HG03097 (cell line): Measurements from ENCODE around the gene PIPOX.

Source experiments
- ATAC-seq: cut with Tn5 transposase; IDR thresholded peaks from one replicate; pipeline ENCODE4 v1.9.1; 2021; ENCODE audit not compliant: unreplicated experiment, low FRiP score

PIPOX gene

GRCh38 chr17:29093090-29093871, 50.3 kb downstream of the PIPOX start:
- ATAC-seq: no peak

DNA sequence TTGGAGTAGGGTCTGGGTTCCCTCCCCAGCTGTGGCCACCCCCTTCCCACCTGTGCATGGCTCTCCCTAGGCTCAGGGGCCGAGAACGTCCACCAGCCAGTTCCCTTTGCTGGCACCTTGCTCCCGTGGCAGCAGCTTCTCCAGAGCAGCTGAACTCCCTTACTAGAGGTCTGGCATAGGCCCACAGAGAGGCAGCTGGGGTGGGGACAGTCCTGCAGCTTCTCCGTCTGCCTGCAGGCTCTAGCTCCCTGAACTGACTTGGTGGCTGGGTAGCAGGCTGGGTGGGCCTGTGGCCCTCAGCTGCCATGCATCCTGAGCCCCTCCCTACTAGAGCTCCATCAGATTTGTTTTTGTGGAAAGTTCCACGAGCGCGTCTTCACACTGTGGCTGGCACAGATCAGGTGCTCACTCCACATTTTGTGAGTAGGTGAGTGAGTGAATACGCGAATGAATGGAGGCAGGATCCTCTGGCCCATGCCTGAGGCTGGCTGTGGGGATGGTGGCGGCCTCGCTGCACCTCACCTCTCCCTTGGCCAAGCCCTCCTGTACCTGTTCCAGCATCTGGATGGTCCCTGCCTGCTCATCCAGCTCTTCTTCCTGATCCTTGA, 51.3 kb downstream of the PIPOX start:
- no peak for ATAC-seq

GRCh38 chr17:29095439-29095838, 52.5 kb downstream of the PIPOX start:
- ATAC-seq: no peak

- ATAC-seq: no peak
Measured at GRCh38 chr17:29096094-29096493, 53.2 kb downstream of the PIPOX start.

- ATAC-seq: no peak
Measured at GRCh38 chr17:29099527-29099926, 56.6 kb downstream of the PIPOX start.

DNA sequence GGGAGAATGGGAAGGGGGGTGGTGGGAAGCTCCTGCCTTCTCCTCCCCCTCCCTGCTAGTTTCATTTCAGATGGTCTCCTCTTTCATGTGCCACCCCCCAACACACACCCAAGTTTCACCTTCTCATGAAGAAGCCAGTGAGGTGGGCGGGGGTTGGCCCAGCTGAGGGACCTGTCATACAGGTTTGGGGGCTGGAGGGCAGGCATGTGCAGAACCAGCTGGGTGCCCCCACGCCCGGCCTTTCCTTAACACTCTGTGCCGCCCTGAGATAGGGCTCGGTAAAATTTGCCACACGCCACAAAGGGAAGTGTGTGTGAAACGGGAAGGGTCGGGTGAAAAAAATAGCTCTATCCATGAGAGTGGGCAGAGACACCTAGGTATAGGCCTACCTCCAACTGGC, 57.4 kb downstream of the PIPOX start:
- no peak for ATAC-seq

- ATAC-seq: no peak
Measured at GRCh38 chr17:29102046-29102445, 59.1 kb downstream of the PIPOX start.

DNA sequence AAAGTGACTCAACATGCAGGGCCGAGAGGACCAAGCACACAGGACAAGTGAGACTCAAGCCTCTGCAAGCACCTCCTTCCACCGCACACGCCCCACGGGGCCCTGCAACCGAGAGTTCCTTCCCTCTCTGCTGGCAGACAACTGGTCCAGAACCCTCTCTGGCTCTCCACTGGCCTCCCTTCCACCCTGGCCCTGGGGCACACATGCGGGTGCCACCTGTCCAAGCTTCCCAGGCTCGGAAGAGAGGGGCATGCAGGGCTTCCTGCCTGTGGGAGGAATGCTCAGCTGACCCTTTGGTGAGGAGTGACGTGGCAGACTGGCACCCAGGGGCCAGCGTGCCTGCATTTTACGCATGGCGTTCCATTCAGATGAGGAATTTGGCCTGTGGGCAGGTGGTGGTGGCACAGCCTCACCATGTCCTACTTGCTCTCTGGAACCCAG, 59.8 kb downstream of the PIPOX start:
- ATAC-seq: no peak

DNA sequence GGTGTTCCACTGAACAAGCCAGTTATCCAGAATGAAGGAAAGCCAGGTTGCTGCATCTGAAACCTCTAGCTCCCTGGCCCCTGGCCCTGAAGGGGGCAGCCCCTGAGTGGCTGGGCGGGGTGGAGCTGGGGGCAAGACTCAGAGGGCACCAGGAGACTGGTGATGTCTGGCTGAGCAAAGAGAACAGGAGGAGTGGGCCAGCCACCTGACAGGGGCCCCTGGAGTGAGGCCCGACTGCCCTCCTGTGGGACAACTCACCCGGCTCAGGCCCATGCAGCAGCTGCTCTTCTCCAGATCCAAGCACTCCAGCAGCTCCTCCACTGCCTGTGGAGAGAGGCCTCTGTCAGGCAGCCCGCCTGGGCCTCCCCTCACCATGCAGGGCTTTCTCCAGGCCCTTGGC, 60.4 kb downstream of the PIPOX start:
- ATAC-seq: no peak
